NCI-H1436 treated with DMSO at 0.1 percent for 48 hours (cell line): ENCODE results near the gene ROM1.
"Not testable (repeated sequence)": the region's sequence is repeated elsewhere in the genome, so short reads cannot be mapped to it uniquely, and the experiment has no call there.

Experiments used
- DNase-seq: peaks from one replicate; lab custom pipeline; 2025; lab: John Stamatoyannopoulos, UW

ROM1 gene

GRCh38 chr11:62610403-62610802, 2.7 kb upstream of the ROM1 start:
- no peak for DNase-seq

GRCh38 chr11:62610814-62611704, 2.0 kb upstream of the ROM1 start:
- DNase-seq = no peak

DNA sequence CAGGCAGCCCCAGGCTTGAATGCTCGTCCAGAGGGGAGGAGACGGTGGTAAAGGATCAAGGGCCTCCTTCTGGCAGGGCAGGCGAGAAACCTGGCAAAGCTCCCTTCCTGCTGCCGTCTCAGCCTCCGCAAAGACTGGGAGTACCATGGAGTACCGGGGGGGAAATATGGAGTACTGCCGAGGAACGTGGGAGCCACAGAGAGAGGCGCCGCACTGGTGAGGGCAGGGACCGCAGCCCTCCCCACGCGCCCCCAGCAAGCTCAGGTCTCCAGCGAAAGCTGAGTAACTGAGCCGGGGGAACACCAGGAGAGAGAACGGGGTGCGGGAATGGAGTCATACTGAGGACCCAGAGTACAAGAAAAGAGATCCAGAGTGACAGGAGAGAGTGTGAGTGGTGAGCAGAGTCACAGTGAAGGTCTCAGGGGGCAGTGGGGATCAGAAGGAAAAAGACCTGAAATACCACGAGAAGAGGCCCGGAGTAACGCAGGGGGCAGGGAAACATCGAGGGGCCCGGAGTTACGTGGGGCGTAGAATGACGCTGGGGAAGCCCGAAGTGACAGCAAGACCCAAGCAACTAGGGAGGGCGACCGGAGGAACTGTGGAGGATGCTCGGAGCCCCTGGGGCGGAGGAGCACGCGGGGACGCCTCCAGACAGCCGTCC, 1.2 kb upstream of the ROM1 start:
- DNase-seq = no peak

DNA sequence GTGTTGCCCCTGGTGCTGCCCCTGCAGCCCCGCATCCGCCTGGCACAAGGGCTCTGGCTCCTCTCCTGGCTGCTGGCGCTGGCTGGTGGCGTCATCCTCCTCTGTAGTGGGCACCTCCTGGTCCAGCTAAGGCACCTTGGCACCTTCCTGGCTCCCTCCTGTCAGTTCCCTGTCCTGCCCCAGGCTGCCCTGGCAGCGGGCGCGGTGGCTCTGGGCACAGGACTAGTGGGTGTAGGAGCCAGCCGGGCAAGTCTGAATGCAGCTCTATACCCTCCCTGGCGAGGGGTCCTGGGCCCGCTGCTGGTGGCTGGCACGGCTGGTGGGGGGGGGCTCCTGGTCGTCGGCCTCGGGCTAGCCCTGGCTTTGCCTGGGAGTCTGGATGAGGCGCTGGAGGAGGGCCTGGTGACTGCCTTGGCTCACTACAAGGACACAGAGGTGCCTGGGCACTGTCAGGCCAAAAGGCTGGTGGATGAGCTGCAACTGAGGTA, 278 bp downstream of the ROM1 start:
- DNase-seq = no peak

DNA sequence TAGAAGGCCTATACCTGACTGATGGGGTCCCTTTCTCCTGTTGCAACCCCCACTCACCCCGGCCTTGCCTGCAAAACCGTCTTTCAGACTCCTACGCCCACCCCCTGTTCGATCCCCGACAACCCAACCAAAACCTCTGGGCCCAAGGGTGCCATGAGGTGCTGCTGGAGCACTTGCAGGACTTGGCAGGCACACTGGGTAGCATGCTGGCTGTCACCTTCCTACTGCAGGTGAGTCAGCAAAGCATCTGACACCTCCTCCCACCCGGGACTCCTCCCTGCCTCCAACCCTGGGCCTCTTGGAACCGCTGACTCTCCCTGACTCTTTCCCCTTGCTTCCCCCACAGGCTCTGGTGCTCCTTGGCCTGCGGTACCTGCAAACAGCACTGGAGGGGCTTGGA, 1.2 kb downstream of the ROM1 start:
- DNase-seq = no peak

GRCh38 chr11:62615521-62615920, 2.5 kb downstream of the ROM1 start:
- DNase-seq = no peak

DNA sequence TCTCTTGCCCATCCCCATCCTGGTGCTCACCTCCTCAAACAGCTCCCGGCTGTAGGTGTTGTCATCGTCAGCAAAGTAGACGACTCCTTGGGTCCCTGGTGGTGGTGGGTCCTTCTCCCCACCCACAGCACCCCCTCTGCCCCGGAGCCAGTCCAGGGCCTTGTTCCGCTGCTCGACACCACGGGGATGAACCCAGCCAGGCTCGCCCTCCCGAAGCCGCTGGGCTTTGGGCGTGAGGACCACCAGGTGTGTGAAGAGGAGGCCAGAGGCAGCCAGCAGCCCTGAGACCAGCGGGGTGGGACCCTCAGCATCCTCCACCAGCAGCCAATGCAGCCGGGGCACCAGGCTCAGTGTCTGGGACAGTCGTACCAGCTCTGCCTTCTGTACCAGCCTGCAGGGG, 3.9 kb downstream of the ROM1 start:
- not testable (repeated sequence) for DNase-seq

DNA sequence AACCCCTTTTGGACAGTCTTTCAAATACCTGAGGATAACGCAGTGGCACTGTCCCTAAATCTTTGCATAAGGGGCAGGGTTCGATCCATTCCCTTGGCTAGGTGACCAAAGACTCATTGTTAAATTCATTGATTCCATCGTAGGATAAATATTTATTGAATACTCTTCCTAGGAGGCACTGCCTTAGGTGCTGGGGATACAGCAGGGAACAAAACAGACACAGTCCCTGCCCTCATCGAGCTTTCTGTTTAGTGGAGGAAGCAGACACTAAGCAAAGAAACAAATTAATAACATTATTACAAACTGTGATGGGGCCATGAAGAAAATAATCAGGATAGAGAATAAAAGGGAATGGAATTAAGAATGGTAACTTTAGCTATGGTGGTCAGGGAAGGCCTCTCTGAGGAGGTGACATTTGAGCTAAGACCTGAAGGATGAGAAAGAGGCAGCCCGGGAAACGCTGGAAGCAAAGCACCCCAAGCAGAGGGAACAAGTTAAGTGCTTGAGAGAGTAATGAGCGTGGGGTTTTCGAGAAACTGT, 8.0 kb downstream of the ROM1 start:
- DNase-seq = no peak

GRCh38 chr11:62621567-62622470, 8.8 kb downstream of the ROM1 start, which contains the start of gene B3GAT3:
B3GAT3 (minus strand) TSS chr11:62621986; CDS start chr11:62621947, 39 bp downstream.
- peak; percentile 78 for DNase-seq

DNA sequence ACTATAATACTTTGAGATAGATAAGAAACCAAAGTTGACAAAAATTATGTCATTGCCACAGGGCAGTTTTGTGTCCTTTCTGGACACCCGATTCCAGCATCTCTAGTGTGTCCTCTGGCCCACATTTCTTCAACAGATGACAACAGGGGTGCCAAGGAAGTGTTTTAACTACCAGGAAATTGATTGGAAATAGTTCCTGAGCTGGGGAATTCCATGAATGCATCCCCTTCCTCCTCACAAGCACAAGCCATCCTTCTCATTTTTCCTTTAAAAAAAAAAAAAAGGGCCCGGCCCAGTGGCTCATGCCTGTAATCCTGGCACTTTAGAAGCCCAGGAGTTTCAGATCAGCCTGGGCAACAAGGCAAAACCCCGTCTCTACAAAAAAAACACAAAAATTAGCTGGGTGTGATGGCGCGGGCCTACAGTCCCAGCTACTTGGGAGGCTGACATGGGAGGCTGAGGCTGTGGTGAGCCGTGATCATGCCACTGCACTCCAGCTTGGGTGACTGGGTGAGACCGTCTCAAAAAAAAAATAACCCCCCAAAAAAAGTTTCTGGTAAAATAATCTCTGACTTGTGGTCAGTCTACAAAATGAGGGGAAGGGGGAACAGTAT, 9.5 kb downstream of the ROM1 start:
- no peak for DNase-seq

- no peak for DNase-seq
Observed at GRCh38 chr11:62627713-62628112, 14.7 kb downstream of the ROM1 start.

GRCh38 chr11:62632492-62632891, 19.4 kb downstream of the ROM1 start:
- DNase-seq = no peak

DNA sequence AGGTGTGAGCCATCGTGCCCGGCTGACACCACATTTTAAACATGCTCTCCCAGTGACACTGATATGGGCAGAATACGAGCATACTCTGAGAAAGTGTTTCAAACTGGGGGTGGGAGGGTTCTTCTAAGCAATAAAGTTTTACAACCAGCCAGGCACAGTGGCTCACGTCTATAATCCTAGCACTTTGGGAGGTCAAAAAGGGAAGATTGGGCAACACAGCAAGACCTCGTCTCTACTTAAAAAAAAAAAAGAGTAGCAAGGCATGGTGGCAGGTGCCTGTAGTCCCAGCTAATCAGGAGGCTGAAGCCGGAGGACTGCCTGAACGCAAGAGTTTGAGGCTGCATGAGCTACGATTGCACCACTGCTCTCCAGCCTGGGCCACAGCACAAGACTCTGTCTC, 31.2 kb downstream of the ROM1 start:
- no peak for DNase-seq

GRCh38 chr11:62645671-62645945, 32.6 kb downstream of the ROM1 start:
- DNase-seq = no peak

DNA sequence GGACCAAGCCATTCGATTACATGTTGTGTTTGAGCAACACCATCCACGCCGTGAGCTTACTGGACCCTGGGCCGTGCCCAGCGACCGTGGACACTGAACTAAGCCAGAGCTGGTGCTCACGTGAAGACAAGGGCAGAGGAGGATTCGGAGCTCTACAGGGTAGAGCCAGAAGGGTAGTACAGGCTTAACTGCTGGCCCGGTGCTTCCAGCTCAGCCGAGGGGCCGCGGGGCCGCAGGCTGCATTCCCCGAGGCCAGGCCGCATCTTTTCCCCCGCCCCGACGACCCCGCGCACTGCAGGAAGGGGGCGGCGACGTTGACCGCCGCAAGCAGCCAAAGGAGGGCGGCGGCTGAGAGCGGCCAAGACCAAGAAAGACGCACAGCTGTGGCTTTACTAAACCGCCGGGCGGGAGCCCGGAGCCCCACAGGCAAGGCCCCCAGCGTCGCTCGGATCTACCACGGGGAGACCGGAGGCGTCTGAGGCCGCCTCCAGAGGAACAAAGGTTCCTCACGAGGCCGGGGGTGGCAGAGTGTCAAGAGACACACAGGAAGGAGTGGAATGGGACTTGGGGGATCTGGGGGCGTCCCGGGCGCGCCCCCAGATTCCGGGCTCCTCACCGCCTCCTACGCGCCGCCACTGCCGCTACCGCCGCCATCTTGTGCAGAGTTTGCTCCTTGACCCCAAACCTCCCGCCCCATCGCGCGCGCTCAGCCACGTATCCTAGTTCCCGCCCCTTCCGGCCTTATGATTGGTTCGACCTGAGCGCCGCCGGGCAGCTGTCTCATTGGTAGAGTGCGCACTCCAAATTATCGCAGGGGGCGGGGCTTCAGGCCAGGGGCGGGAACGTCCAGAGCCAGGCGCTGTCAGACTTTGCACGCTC, 33.1 kb downstream of the ROM1 start, which contains the start of gene GANAB:
Gene GANAB, minus strand, starts transcription at position 668 of the 879 bp plus-strand sequence. Its CDS starts 14 bp downstream, at position 654.
- DNase-seq = peak; percentile 76

DNA sequence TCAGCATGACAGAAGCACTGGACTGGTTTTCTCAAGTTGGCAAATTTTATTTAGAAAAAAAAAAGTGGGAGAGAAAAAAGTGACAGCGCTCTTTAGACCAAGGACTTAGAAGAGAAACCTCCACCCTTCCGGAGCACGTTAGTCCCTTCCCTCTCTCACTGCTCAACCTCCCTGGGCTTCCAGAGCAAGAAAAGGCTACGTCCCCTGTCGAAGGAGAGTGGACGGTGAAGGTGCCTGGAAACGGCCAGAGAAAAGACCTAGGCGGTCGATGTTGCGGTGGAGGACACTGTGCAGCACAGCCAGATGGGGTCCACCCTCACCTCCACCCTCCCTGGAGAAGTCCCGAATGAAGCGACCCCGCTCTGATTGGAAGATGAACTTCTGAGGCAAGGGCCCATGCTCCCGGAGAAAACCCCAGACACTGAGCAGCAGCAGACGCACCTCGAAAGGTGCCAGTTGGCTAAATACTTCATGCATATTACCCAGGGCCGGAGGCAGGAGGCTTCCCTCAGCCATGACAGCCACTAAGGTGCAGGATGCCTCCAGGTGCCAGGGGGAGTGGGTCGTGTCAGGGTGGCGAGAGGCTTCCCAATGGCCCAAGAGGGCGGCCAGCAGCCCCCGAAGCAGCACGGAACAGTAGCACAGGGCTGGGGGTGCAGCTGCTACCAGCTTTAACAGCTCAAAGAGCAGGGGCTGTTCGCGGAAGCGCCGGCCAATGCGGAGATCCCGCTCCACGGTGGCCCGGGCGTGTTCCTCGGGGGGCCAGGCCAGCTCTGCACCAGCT, 34.0 kb downstream of the ROM1 start:
- no peak for DNase-seq

GRCh38 chr11:62647609-62648005, 34.5 kb downstream of the ROM1 start:
- no peak for DNase-seq

GRCh38 chr11:62648185-62648966, 35.3 kb downstream of the ROM1 start:
- DNase-seq = no peak

DNA sequence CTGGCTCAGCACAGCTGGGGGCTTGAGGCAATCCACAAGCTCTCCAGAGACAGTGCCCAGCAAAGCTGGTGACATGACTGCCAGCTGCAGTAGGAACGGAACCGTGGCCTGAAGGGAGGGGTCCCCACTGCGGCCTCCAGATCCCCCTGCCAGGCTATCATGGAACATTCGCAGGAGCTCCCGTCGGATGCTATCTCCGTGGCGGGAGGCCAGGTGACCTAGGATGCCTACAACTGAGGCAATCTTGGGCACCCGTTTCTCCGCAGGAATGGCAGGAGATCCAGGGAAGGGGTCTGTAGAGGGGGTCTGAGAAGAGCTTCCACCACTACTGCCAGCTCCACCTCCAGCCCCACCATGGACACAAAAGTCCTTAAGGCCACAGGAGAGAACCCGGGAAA, 35.9 kb downstream of the ROM1 start:
- DNase-seq = no peak
